HG03280 (cell line): ENCODE measurements around the gene KANSL1.

Source experiments
- ATAC-seq: cut with Tn5 transposase; IDR thresholded peaks from one replicate; pipeline ENCODE4 v1.9.1; 2021; ENCODE audit warnings: mild to moderate bottlenecking, moderate library complexity; ENCODE audit not compliant: unreplicated experiment

KANSL1 gene

GRCh38 chr17:46169913-46170638 is 23.2 kb downstream of the KANSL1 start:
- no peak for ATAC-seq

GRCh38 chr17:46167826-46168569 is 25.2 kb downstream of the KANSL1 start:
- ATAC-seq, result no peak

- no peak for ATAC-seq
Observed at GRCh38 chr17:46167267-46167666, 26.0 kb downstream of the KANSL1 start.

- no peak for ATAC-seq
Observed at GRCh38 chr17:46166692-46167249, 26.5 kb downstream of the KANSL1 start.

- ATAC-seq, result no peak
Observed at GRCh38 chr17:46163929-46164594, 29.2 kb downstream of the KANSL1 start.

GRCh38 chr17:46163316-46163715 is 29.9 kb downstream of the KANSL1 start:
- ATAC-seq, result no peak

GRCh38 chr17:46162866-46163265 is 30.4 kb downstream of the KANSL1 start:
- ATAC-seq, result no peak

GRCh38 chr17:46160169-46160568 is 33.1 kb downstream of the KANSL1 start:
- ATAC-seq, result no peak

- no peak for ATAC-seq
Observed at GRCh38 chr17:46159686-46160085, 33.5 kb downstream of the KANSL1 start.

GRCh38 chr17:46158323-46159296 is 34.6 kb downstream of the KANSL1 start:
- ATAC-seq, result no peak

- ATAC-seq, result no peak
Observed at GRCh38 chr17:46157443-46158062, 35.7 kb downstream of the KANSL1 start.

- no peak for ATAC-seq
Observed at GRCh38 chr17:46154151-46154816, 38.9 kb downstream of the KANSL1 start.

GRCh38 chr17:46152423-46152822 is 40.8 kb downstream of the KANSL1 start:
- no peak for ATAC-seq

GRCh38 chr17:46151762-46152161 is 41.5 kb downstream of the KANSL1 start:
- no peak for ATAC-seq

- no peak for ATAC-seq
Observed at GRCh38 chr17:46150216-46150963, 42.8 kb downstream of the KANSL1 start.

GRCh38 chr17:46148247-46148646 is 45.0 kb downstream of the KANSL1 start:
- no peak for ATAC-seq

GRCh38 chr17:46147296-46147695 is 45.9 kb downstream of the KANSL1 start:
- ATAC-seq, result no peak

- ATAC-seq, result no peak
Observed at GRCh38 chr17:46144246-46144645, 49.0 kb downstream of the KANSL1 start.

- ATAC-seq, result no peak
Observed at GRCh38 chr17:46143827-46144236, 49.4 kb downstream of the KANSL1 start.
